Adrenal gland (tissue), 12 donors: ENCODE measurements around the gene ARHGAP32. TPM values are rescaled to one million over a fixed set of nuclear protein-coding genes. Genes with fewer than 3 reads are reported as not detected.

Source experiments
- DNase-seq, 7 donors: peaks; one replicate each; pipeline ENCODE4 v3.0.0-alpha.2; 2019 to 2020
- H3K27ac ChIP-seq, 5 donors: fragments of 200-600 bp; sonication (generic) in 4 of 5; 1 replicate in 3 of 5; 2 replicates in 2 of 5; pipeline versions ENCODE4 v1.5.1 to v1.8.0; 2016 to 2020; ENCODE audit warnings: mild to moderate bottlenecking in 1 of 5
- H3K27me3 ChIP-seq: fragments of 200-600 bp; 2 replicates; pipeline ENCODE4 v1.8.0; 2021
- H3K36me3 ChIP-seq, 2 donors: fragments of 200-600 bp; replicated peaks in 1 of 2; 1 replicate in 1 of 2; 2 replicates in 1 of 2; pipeline versions ENCODE4 v1.5.1 to v1.8.0; 2018 to 2022
- H3K4me1 ChIP-seq, 2 donors: fragments of 200-600 bp; replicated peaks in 1 of 2; 1 replicate in 1 of 2; 2 replicates in 1 of 2; pipeline versions ENCODE4 v1.5.1 to v1.8.0; 2018 to 2021
- H3K4me3 ChIP-seq, 4 donors: fragments of 200-600 bp; sonication (generic) in 3 of 4; one replicate each; pipeline ENCODE4 v1.5.1; 2016 to 2018
- H3K9me3 ChIP-seq, 3 donors: fragments of 200-600 bp; sonication (generic) in 1 of 3; replicated peaks in 1 of 3; 1 replicate in 2 of 3; 2 replicates in 1 of 3; pipeline versions ENCODE4 v1.5.1 to v1.8.0; 2016 to 2021
- POLR2A ChIP-seq, 2 donors: fragments of 450-650 bp; IDR thresholded peaks; one replicate each; pipeline ENCODE4 v1.6.1; 2017; ENCODE audit warnings: antibody characterized with exemption in 2 of 2, mild to moderate bottlenecking in 2 of 2, moderate library complexity in 1 of 2
- WGBS, 4 donors: extraction: QIAGEN DNeasy Blood & Tissue Kit in 2 of 4; methylation state at CpG; one replicate each; pipeline versions ENCODE4 v1.1.5 to v1.1.7; 2013 to 2017; 5-methylcytosine and 5-hydroxymethylcytosine counted together
- intact Hi-C, 2 donors: fragments of 100-400 bp; cut with DNase I; formaldehyde crosslinking; loops; one replicate each; pipeline versions ENCODE4 v1.14.1 to v1.15.0; 2022 to 2023
- polyA plus RNA-seq, 3 donors: library from polyadenylated mRNA; stranded (reverse); fragments of 200-250 nt in 2 of 3; fragments of 350-450 nt in 1 of 3; fragmentation: Illumina TruSeq in 1 of 3; extraction: RNeasy Lipid Tissue Mini Kit (QIAGEN cat#74804) in 1 of 3; gene quantifications; one replicate each; pipeline ENCODE4 v1.2.3, GENCODE V29; 2013 to 2014
- total RNA-seq, 9 donors: library from RNA; depleted of rRNA in 4 of 9; stranded (reverse); fragments of >200 nt in 4 of 9; fragments of 120-200 nt in 1 of 9; fragmentation: NEBNext Ultra II Directional in 1 of 9; extraction: Animal tissue kit (Norgen Biotek cat#: 25700) in 1 of 9; gene quantifications; one replicate each; pipeline versions ENCODE4 v1.1.0 to v1.2.4, GENCODE V29; 2013 to 2023
- TF ChIP-seq, protein P1 (sequence below), 6 experiments: fragments of 450-650 bp in 4 of 6; fragments of 200-600 bp in 2 of 6; sonication (generic) in 1 of 6; IDR thresholded peaks; 1 replicate in 5 of 6; 2 replicates in 1 of 6; pipeline versions ENCODE4 v1.5.1 to v1.8.0; 2016 to 2021; ENCODE audit warnings: antibody characterized with exemption in 6 of 6, mild to moderate bottlenecking in 2 of 6, moderate library complexity in 1 of 6
- donor health status: healthy with polysubstance abuse.
- donor health status: Bipolar disorder and iron deficiency.
- donor health status: DM: yes; HTN: yes; CAD: no.
- donor health status: DM: no; HTN: no; CAD: no.
- donor health status: DM: no; HTN: no; CAD: no.
- donor health status: DM: yes; HTN: yes; CAD: no.

The ARHGAP32 gene
- total and polyA plus RNA-seq, 12 donors, result 4.0 to 50.4 (median 26.2) TPM

DNA sequence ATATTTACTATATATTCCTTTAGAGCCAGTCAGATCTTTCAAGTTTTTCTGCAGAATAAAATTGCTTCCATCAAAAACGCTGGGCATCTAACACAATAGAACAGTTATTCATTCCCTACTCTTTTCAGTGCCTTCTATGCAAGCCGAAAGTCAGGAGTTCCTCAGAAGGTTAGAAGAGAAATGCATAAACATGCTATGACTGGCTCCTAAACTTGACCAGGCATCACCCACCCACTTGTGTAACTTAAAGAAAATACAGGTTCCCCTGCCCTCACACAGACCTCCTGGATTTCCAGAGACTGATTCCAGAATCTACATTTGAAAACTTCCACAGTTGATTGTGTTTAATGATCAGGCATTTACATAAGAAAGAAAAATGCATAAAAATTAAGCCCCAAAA lies 19.3 kb upstream of the ARHGAP32 start:
- no peak for DNase-seq
- Histone ChIP-seq H3K36me3 (no peaks in the 10 kb centered on the region), H3K27me3 (no peaks in the 10 kb centered on the region), H3K4me1 (peaks cover 20 to 36% of the 10 kb centered on the region in 2 donors), H3K4me3 (no peak overlapping the region), H3K9me3 (no peaks in the 10 kb centered on the region), H3K27ac (no peak overlapping the region)
- no peak for TF ChIP-seq POLR2A (IDR thresholded peaks at IDR 0.05)
- TF ChIP-seq, protein P1, sequence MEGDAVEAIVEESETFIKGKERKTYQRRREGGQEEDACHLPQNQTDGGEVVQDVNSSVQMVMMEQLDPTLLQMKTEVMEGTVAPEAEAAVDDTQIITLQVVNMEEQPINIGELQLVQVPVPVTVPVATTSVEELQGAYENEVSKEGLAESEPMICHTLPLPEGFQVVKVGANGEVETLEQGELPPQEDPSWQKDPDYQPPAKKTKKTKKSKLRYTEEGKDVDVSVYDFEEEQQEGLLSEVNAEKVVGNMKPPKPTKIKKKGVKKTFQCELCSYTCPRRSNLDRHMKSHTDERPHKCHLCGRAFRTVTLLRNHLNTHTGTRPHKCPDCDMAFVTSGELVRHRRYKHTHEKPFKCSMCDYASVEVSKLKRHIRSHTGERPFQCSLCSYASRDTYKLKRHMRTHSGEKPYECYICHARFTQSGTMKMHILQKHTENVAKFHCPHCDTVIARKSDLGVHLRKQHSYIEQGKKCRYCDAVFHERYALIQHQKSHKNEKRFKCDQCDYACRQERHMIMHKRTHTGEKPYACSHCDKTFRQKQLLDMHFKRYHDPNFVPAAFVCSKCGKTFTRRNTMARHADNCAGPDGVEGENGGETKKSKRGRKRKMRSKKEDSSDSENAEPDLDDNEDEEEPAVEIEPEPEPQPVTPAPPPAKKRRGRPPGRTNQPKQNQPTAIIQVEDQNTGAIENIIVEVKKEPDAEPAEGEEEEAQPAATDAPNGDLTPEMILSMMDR (IDR thresholded peaks at IDR 0.05), result no peak
- intact Hi-C loops, result no loop called here
- 88 to 94% (median 93%) methylated on average over 2 of the region's 2 CpGs for WGBS, 4 donors

GRCh38 chr11:129210831-129211181 lies 18.7 kb upstream of the ARHGAP32 start:
- no peaks in the 10 kb centered on the region for H3K9me3 ChIP-seq
- DNase-seq, result no peak
- no peaks in the 10 kb centered on the region for H3K27me3 ChIP-seq
- intact Hi-C loops, result no loop called here
- 78 to 85% (median 83%) methylated on average over 5 of the region's 5 CpGs for WGBS, 4 donors
- H3K4me3 ChIP-seq, result peak overlapping the region in 1 of 4 donors; percentile 21
- H3K4me1 ChIP-seq, result peaks cover 20 to 36% of the 10 kb centered on the region in 2 donors
- H3K36me3 ChIP-seq, result no peaks in the 10 kb centered on the region
- no peak for TF ChIP-seq POLR2A (IDR thresholded peaks at IDR 0.05)
- TF ChIP-seq, protein P1 (IDR thresholded peaks at IDR 0.05), result no peak
- no peak overlapping the region for H3K27ac ChIP-seq

DNA sequence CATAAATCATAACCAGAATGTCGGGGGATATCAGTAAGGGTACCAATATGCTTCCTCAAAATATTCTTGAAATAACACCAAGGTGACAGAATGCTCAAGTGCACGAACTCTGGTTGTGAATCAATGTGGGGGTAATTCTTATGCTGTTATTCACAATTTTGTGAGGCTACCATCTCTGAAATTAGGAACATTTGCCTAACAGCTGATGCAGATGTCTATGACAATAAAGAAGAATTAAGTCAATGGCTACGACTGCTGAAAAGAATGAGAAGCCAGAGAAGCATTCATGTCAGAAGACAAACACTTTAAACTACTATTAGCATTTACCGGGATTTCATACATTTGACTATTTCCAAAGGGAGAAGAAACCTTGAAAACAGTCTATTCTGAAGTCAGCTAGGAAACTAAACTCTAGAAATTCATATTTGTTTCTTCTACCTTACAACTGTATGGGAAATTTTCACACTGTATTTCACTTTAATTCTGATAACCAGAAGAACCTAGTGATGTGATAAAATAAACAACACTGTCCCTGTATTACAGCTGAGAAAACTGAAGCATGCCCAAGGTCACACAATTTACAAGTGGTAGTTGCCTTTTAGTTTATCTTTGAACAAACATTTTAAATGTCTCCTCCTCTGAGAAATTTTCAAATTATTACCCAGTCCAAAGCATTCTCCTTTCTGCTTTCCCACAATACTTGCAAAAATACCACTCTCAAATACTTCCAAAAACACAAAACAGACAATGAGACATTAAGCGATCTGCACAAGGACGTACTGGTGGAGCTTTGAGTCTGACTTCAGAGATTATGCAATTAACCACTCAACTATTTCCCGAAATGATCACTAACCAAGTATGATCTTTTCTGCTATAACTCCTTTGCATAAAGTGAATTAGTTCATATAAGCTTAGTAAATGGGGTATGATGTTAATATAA lies 18.0 kb upstream of the ARHGAP32 start:
- DNase-seq, result no peak
- 36 to 45% (median 41%) methylated on average over 7 of the region's 7 CpGs for WGBS, 4 donors
- Histone ChIP-seq H3K4me3 (peak overlapping the region in 1 of 4 donors; percentile 21), H3K27ac (peak overlapping the region in 3 of 5 donors; percentile 3 to 31 (median 14)), H3K4me1 (peaks cover 20 to 36% of the 10 kb centered on the region in 2 donors), H3K27me3 (no peaks in the 10 kb centered on the region), H3K36me3 (no peaks in the 10 kb centered on the region), H3K9me3 (no peaks in the 10 kb centered on the region)
- intact Hi-C loops, result no loop called here
- TF ChIP-seq POLR2A (IDR thresholded peaks at IDR 0.05), result no peak
- TF ChIP-seq, protein P1 (IDR thresholded peaks at IDR 0.05), result no peak

GRCh38 chr11:129208863-129209262 lies 16.7 kb upstream of the ARHGAP32 start:
- no peaks in the 10 kb centered on the region for H3K27me3 ChIP-seq
- H3K4me3 ChIP-seq, result no peak overlapping the region
- WGBS, 4 donors, result 17 to 38% (median 29%) methylated on average over 1 of the region's 1 CpG
- no peaks in the 10 kb centered on the region for H3K9me3 ChIP-seq
- no peak overlapping the region for H3K27ac ChIP-seq
- intact Hi-C loops, result no loop called here
- H3K4me1 ChIP-seq, result peaks cover 20 to 36% of the 10 kb centered on the region in 2 donors
- TF ChIP-seq POLR2A (IDR thresholded peaks at IDR 0.05), result no peak
- TF ChIP-seq, protein P1 (IDR thresholded peaks at IDR 0.05), result no peak
- H3K36me3 ChIP-seq, result no peaks in the 10 kb centered on the region
- DNase-seq, result no peak
